ENCODE data around the gene ICOSLG. TPM values are rescaled to one million over a fixed set of nuclear protein-coding genes. Genes with fewer than 3 reads are reported as not detected.
A peak's percentile ranks its signal among the peaks of the same experiment; 100 is the strongest.
"Not testable (repeated sequence)": the region's sequence is repeated elsewhere in the genome, so short reads cannot be mapped to it uniquely, and the experiment has no call there.

The ICOSLG gene
- total RNA-seq (1 to 10 TPM; 4.2 to 4.9 TPM), polyA plus RNA-seq (1 to 10 TPM; 1.0 to 4.1 TPM)

- intact Hi-C loops (cut with micrococcal nuclease); CTCF ChIA-PET (ENCODE audit: partially characterized antibody); DNase-seq; POLR2A ChIA-PET (ENCODE audit: partially characterized antibody); H3K9me3 ChIP-seq (ENCODE audit: control insufficient read depth in 1 of 2, low read length in 2 of 2); H3K27ac Mint-ChIP-seq; H3K27me3 ChIP-seq (ENCODE audit: insufficient read depth, low read length); H3K4me3 ChIP-seq (ENCODE audit: low read length in 2 of 2); H3K27ac ChIP-seq (ENCODE audit: low read depth, low read length); H3K36me3 ChIP-seq (ENCODE audit: insufficient read depth, low read length); H3K9me3 Mint-ChIP-seq; H3K4me3 Mint-ChIP-seq; H3K4me1 ChIP-seq (ENCODE audit: insufficient read depth, low read length); H3K27me3 Mint-ChIP-seq; H3K36me3 Mint-ChIP-seq; H3K4me1 Mint-ChIP-seq: not testable (repeated sequence)
Observed at GRCh38 chr21:44240842-44241241, at the start of gene ICOSLG. Gene ICOSLG (minus strand): TSS chr21:44240943. CDS start chr21:44240817, 126 bp downstream.

- Mint-ChIP-seq H3K36me3 (no peaks in the 10 kb centered on the region), H3K4me1 (peaks cover 3 to 23% (median 8%) of the 10 kb centered on the region in 4 donors), H3K4me3 (no peak overlapping the region), H3K9me3 (no peaks in the 10 kb centered on the region), H3K27me3 (no peaks in the 10 kb centered on the region), H3K27ac (no peak overlapping the region)
- peaks cover 24% of the 10 kb centered on the region for H3K4me1 ChIP-seq (ENCODE audit: insufficient read depth, low read length)
- no peaks in the 10 kb centered on the region for H3K36me3 ChIP-seq (ENCODE audit: insufficient read depth, low read length)
- no peak overlapping the region for H3K27ac ChIP-seq (ENCODE audit: low read depth, low read length)
- intact Hi-C loops (cut with micrococcal nuclease) = no loop called here
- no peaks in the 10 kb centered on the region for H3K27me3 ChIP-seq (ENCODE audit: insufficient read depth, low read length)
- CTCF ChIA-PET (ENCODE audit: partially characterized antibody) = interaction anchor here (0.6 kb wide), 1 partner anchor 1335 kb away, joined by 3 read pairs; no protein-coding TSS in a partner anchor
- H3K4me3 ChIP-seq (ENCODE audit: low read length in 2 of 2) = no peak overlapping the region
- H3K9me3 ChIP-seq (ENCODE audit: control insufficient read depth in 1 of 2, low read length in 2 of 2) = no peaks in the 10 kb centered on the region
- POLR2A ChIA-PET (ENCODE audit: partially characterized antibody) = no interaction called here
- no peak for DNase-seq
Observed at GRCh38 chr21:44289381-44290010, 48.8 kb upstream of the ICOSLG start.

- H3K27me3 ChIP-seq (ENCODE audit: insufficient read depth, low read length) = no peaks in the 10 kb centered on the region
- Mint-ChIP-seq H3K4me3 (peak overlapping the region in 1 of 8 donors; percentile 36), H3K4me1 (peaks cover 2 to 25% (median 8%) of the 10 kb centered on the region in 4 donors), H3K27me3 (no peaks in the 10 kb centered on the region), H3K9me3 (no peaks in the 10 kb centered on the region), H3K36me3 (no peaks in the 10 kb centered on the region), H3K27ac (no peak overlapping the region)
- no peaks in the 10 kb centered on the region for H3K9me3 ChIP-seq (ENCODE audit: control insufficient read depth in 1 of 2, low read length in 2 of 2)
- H3K36me3 ChIP-seq (ENCODE audit: insufficient read depth, low read length) = no peaks in the 10 kb centered on the region
- H3K4me3 ChIP-seq (ENCODE audit: low read length in 2 of 2) = no peak overlapping the region
- H3K4me1 ChIP-seq (ENCODE audit: insufficient read depth, low read length) = peaks cover 16% of the 10 kb centered on the region
- intact Hi-C loops (cut with micrococcal nuclease) = no loop called here
- H3K27ac ChIP-seq (ENCODE audit: low read depth, low read length) = no peak overlapping the region
- ChIA-PET POLR2A (ENCODE audit: partially characterized antibody) (no interaction called here), CTCF (ENCODE audit: partially characterized antibody) (interaction anchor here (1.7 kb wide), 1 partner anchor 9 kb away, joined by 4 read pairs; no protein-coding TSS in a partner anchor)
- DNase-seq = no peak
Observed at GRCh38 chr21:44288251-44289110, 47.7 kb upstream of the ICOSLG start.

GRCh38 chr21:44286716-44287632, 46.2 kb upstream of the ICOSLG start:
- Mint-ChIP-seq H3K27me3 (no peaks in the 10 kb centered on the region), H3K36me3 (no peaks in the 10 kb centered on the region), H3K27ac (no peak overlapping the region), H3K9me3 (no peaks in the 10 kb centered on the region), H3K4me1 (peaks cover 0 to 23% (median 5%) of the 10 kb centered on the region in 4 donors), H3K4me3 (no peak overlapping the region)
- ChIA-PET CTCF (ENCODE audit: partially characterized antibody) (interaction anchor here (1.1 to 1.7 kb wide), 2 partner anchors 11 to 16 kb away, joined by 3 to 4 read pairs; no protein-coding TSS in a partner anchor), POLR2A (ENCODE audit: partially characterized antibody) (no interaction called here)
- Histone ChIP-seq H3K27ac (ENCODE audit: low read depth, low read length) (no peak overlapping the region), H3K36me3 (ENCODE audit: insufficient read depth, low read length) (no peaks in the 10 kb centered on the region), H3K27me3 (ENCODE audit: insufficient read depth, low read length) (no peaks in the 10 kb centered on the region), H3K9me3 (ENCODE audit: control insufficient read depth in 1 of 2, low read length in 2 of 2) (no peaks in the 10 kb centered on the region), H3K4me1 (ENCODE audit: insufficient read depth, low read length) (peaks cover 3% of the 10 kb centered on the region), H3K4me3 (ENCODE audit: low read length in 2 of 2) (no peak overlapping the region)
- peak in 1 of 5 donors; percentile 19 for DNase-seq
- intact Hi-C loops (cut with micrococcal nuclease) = no loop called here

- H3K27me3 Mint-ChIP-seq = no peaks in the 10 kb centered on the region
- H3K4me3 Mint-ChIP-seq = no peak overlapping the region
Observed at GRCh38 chr21:44286086-44286715, 45.5 kb upstream of the ICOSLG start.

GRCh38 chr21:44285138-44285992, 44.6 kb upstream of the ICOSLG start, which contains the start of gene AIRE:
Gene AIRE (plus strand): TSS chr21:44285876. CDS start chr21:44286007, 131 bp downstream.
- H3K9me3 Mint-ChIP-seq = no peaks in the 10 kb centered on the region
- Histone ChIP-seq H3K36me3 (ENCODE audit: insufficient read depth, low read length) (no peaks in the 10 kb centered on the region), H3K9me3 (ENCODE audit: control insufficient read depth in 1 of 2, low read length in 2 of 2) (no peaks in the 10 kb centered on the region), H3K27me3 (ENCODE audit: insufficient read depth, low read length) (no peaks in the 10 kb centered on the region), H3K4me1 (ENCODE audit: insufficient read depth, low read length) (no peaks in the 10 kb centered on the region), H3K27ac (ENCODE audit: low read depth, low read length) (no peak within 1 kb of the TSS), H3K4me3 (ENCODE audit: low read length in 2 of 2) (no peak within 1 kb of the TSS)
- H3K36me3 Mint-ChIP-seq = no peaks in the 10 kb centered on the region
- intact Hi-C loops (cut with micrococcal nuclease) = no loop called here
- POLR2A ChIA-PET (ENCODE audit: partially characterized antibody) = no interaction called here
- no peaks in the 10 kb centered on the region for H3K27me3 Mint-ChIP-seq
- H3K27ac Mint-ChIP-seq = no peak within 1 kb of the TSS
- CTCF ChIA-PET (ENCODE audit: partially characterized antibody) = no interaction called here
- peaks cover 0 to 13% (median 3%) of the 10 kb centered on the region in 4 donors for H3K4me1 Mint-ChIP-seq
- no peak for DNase-seq
- no peak within 1 kb of the TSS for H3K4me3 Mint-ChIP-seq

More at GRCh38 chr21:44286086-44286715, 45.5 kb upstream of the ICOSLG start:
- Histone ChIP-seq H3K27me3 (ENCODE audit: insufficient read depth, low read length) (no peaks in the 10 kb centered on the region), H3K4me3 (ENCODE audit: low read length in 2 of 2) (no peak overlapping the region), H3K9me3 (ENCODE audit: control insufficient read depth in 1 of 2, low read length in 2 of 2) (no peaks in the 10 kb centered on the region), H3K4me1 (ENCODE audit: insufficient read depth, low read length) (no peaks in the 10 kb centered on the region), H3K27ac (ENCODE audit: low read depth, low read length) (no peak overlapping the region), H3K36me3 (ENCODE audit: insufficient read depth, low read length) (no peaks in the 10 kb centered on the region)
- peaks cover 0 to 18% (median 5%) of the 10 kb centered on the region in 4 donors for H3K4me1 Mint-ChIP-seq
- POLR2A ChIA-PET (ENCODE audit: partially characterized antibody) = no interaction called here
- H3K36me3 Mint-ChIP-seq = no peaks in the 10 kb centered on the region
- CTCF ChIA-PET (ENCODE audit: partially characterized antibody) = no interaction called here
- no peaks in the 10 kb centered on the region for H3K9me3 Mint-ChIP-seq
- DNase-seq = peak in 1 of 5 donors; percentile 21
- no peak overlapping the region for H3K27ac Mint-ChIP-seq
- intact Hi-C loops (cut with micrococcal nuclease) = no loop called here

Data from CD4-positive, alpha-beta memory T cell (primary cell).